H9 (cell line): Measurements from ENCODE around the gene CAMK1. TPM values are rescaled to one million over a fixed set of nuclear protein-coding genes. Genes with fewer than 3 reads are reported as not detected.

Experiments used
- DNase-seq: peaks from one replicate; pipeline ENCODE4 v3.0.0-alpha.2; 2017
- H2AFZ ChIP-seq: one replicate; pipeline ENCODE4 v1.6.1; 2013; ENCODE audit warnings: mild to moderate bottlenecking, low read length, control low read depth, moderate library complexity
- H2AK5ac ChIP-seq: 2 replicates; pipeline ENCODE4 v1.6.1; 2013; ENCODE audit warnings: low read length, control low read depth, mixed read lengths; ENCODE audit not compliant: insufficient read length
- H2BK120ac ChIP-seq: one replicate; pipeline ENCODE4 v1.6.1; 2013; ENCODE audit warnings: low read depth, mild to moderate bottlenecking, low read length, control low read depth, inconsistent platforms; ENCODE audit not compliant: poor library complexity, severe bottlenecking
- H2BK12ac ChIP-seq: 2 replicates; pipeline ENCODE4 v1.6.1; 2013; ENCODE audit warnings: low read length, control low read depth, mixed read lengths, low read depth; ENCODE audit not compliant: insufficient read length
- H2BK15ac ChIP-seq: 2 replicates; pipeline ENCODE4 v1.6.1; 2013; ENCODE audit warnings: low read depth, low read length, control low read depth
- H2BK20ac ChIP-seq: one replicate; pipeline ENCODE4 v1.6.1; 2013; ENCODE audit warnings: low read depth, mild to moderate bottlenecking, low read length, control low read depth, inconsistent platforms; ENCODE audit not compliant: poor library complexity, severe bottlenecking
- H2BK5ac ChIP-seq: 2 replicates; pipeline ENCODE4 v1.6.1; 2013; ENCODE audit warnings: low read length, control low read depth, mixed read lengths; ENCODE audit not compliant: insufficient read length
- H3K14ac ChIP-seq: 2 replicates; pipeline ENCODE4 v1.6.1; 2013; ENCODE audit warnings: low read length, control low read depth; ENCODE audit not compliant: insufficient read depth
- H3K18ac ChIP-seq: 2 replicates; pipeline ENCODE4 v1.6.1; 2013; ENCODE audit warnings: low read depth, mild to moderate bottlenecking, mixed read lengths, low read length, control low read depth; ENCODE audit not compliant: insufficient read length
- H3K23ac ChIP-seq: 2 replicates; pipeline ENCODE4 v1.6.1; 2013; ENCODE audit warnings: low read length, control low read depth, mixed read lengths, low read depth; ENCODE audit not compliant: insufficient read length
- H3K23me2 ChIP-seq: 2 replicates; pipeline ENCODE4 v1.6.1; 2013; ENCODE audit warnings: low read depth, mild to moderate bottlenecking, mixed read lengths, low read length, control low read depth; ENCODE audit not compliant: insufficient read length, poor library complexity, severe bottlenecking
- H3K27ac ChIP-seq: 2 replicates; pipeline ENCODE4 v1.5.1; 2013; ENCODE audit warnings: low read length, control low read depth, mixed read lengths, low read depth; ENCODE audit not compliant: insufficient read length
- H3K27me3 ChIP-seq: 2 replicates; pipeline ENCODE4 v1.6.1; 2013; ENCODE audit warnings: low read length, control low read depth, inconsistent platforms; ENCODE audit not compliant: insufficient read depth
- H3K4ac ChIP-seq: 2 replicates; pipeline ENCODE4 v1.6.1; 2013; ENCODE audit warnings: low read depth, mild to moderate bottlenecking, control low read depth, inconsistent platforms, low read length, moderate library complexity
- H3K4me1 ChIP-seq: 2 replicates; pipeline ENCODE4 v1.6.1; 2013; ENCODE audit warnings: low read length, control low read depth, inconsistent platforms; ENCODE audit not compliant: insufficient read depth
- H3K4me2 ChIP-seq: 2 replicates; pipeline ENCODE4 v1.6.1; 2013; ENCODE audit warnings: low read length, control low read depth, mixed read lengths; ENCODE audit not compliant: insufficient read length, insufficient read depth
- H3K56ac ChIP-seq: 2 replicates; pipeline ENCODE4 v1.6.1; 2013; ENCODE audit warnings: low read depth, mild to moderate bottlenecking, mixed read lengths, low read length, control low read depth; ENCODE audit not compliant: insufficient read length
- H3K79me1 ChIP-seq: 2 replicates; pipeline ENCODE4 v1.6.1; 2013; ENCODE audit warnings: low read depth, mild to moderate bottlenecking, moderate library complexity, low read length, control low read depth, inconsistent platforms; ENCODE audit not compliant: insufficient read depth, poor library complexity, severe bottlenecking
- H3K79me2 ChIP-seq: 2 replicates; pipeline ENCODE4 v1.6.1; 2013; ENCODE audit warnings: low read length, control low read depth, inconsistent platforms; ENCODE audit not compliant: insufficient read depth
- H3K9ac ChIP-seq: 2 replicates; pipeline ENCODE4 v1.6.1; 2013; ENCODE audit warnings: low read length, control low read depth, mixed read lengths; ENCODE audit not compliant: insufficient read length; ENCODE audit errors: extremely low read depth
- H3K9me3 ChIP-seq: one replicate; pipeline ENCODE4 v1.6.1; 2013; ENCODE audit warnings: low read depth, low read length, inconsistent platforms; ENCODE audit not compliant: control insufficient read depth
- H3T11ph ChIP-seq: one replicate; pipeline ENCODE4 v1.6.1; 2013; ENCODE audit warnings: mild to moderate bottlenecking, low read length, control low read depth, inconsistent platforms
- H4K20me1 ChIP-seq: one replicate; pipeline ENCODE4 v1.6.1; 2013; ENCODE audit not compliant: control insufficient read depth, insufficient read length, insufficient read depth
- H4K5ac ChIP-seq: 2 replicates; pipeline ENCODE4 v1.6.1; 2013; ENCODE audit warnings: low read depth, mild to moderate bottlenecking, mixed read lengths, low read length, control low read depth; ENCODE audit not compliant: insufficient read length
- H4K8ac ChIP-seq: replicated peaks from 2 replicates; pipeline ENCODE4 v1.6.1; 2013; ENCODE audit warnings: low read length, control low read depth, mixed read lengths, low read depth; ENCODE audit not compliant: insufficient read length
- H4K91ac ChIP-seq: 2 replicates; pipeline ENCODE4 v1.6.1; 2013; ENCODE audit warnings: low read depth, mild to moderate bottlenecking, moderate library complexity, mixed read lengths, low read length, control low read depth; ENCODE audit not compliant: insufficient read length
- H3K27ac Mint-ChIP-seq, 3 experiments: 2 replicates in 2 of 3; 3 replicates in 1 of 3; pipeline ENCODE4 v1.8.0; 2020 to 2021; ENCODE audit warnings: mixed read lengths in 3 of 3, mild to moderate bottlenecking in 1 of 3, moderate library complexity in 1 of 3
- H3K27me3 Mint-ChIP-seq: 2 replicates; pipeline ENCODE4 v1.8.0; 2021; ENCODE audit warnings: low read depth, mild to moderate bottlenecking, moderate library complexity, mixed read lengths
- H3K36me3 Mint-ChIP-seq, 3 experiments: 2 replicates in 2 of 3; 3 replicates in 1 of 3; pipeline ENCODE4 v1.8.0; 2020 to 2021; ENCODE audit warnings: low read depth in 3 of 3, mixed read lengths in 3 of 3; ENCODE audit not compliant: insufficient read depth in 1 of 3
- H3K4me1 Mint-ChIP-seq, 2 experiments: 2 replicates each; pipeline ENCODE4 v1.8.0; 2020; ENCODE audit warnings: mixed read lengths in 2 of 2
- H3K4me3 Mint-ChIP-seq, 2 experiments: 2 replicates in 1 of 2; 3 replicates in 1 of 2; pipeline ENCODE4 v1.8.0; 2020 to 2021; ENCODE audit warnings: mild to moderate bottlenecking in 2 of 2, mixed read lengths in 2 of 2, moderate library complexity in 1 of 2
- H3K9me3 Mint-ChIP-seq, 2 experiments: 2 replicates in 1 of 2; 3 replicates in 1 of 2; pipeline ENCODE4 v1.8.0; 2020; ENCODE audit warnings: mild to moderate bottlenecking in 2 of 2, mixed read lengths in 2 of 2, moderate library complexity in 1 of 2
- CTCF ChIP-seq: fragments of 200-600 bp; sonication (generic); conservative IDR thresholded peaks from 3 replicates; pipeline ENCODE4 v1.8.0; 2021; ENCODE audit warnings: antibody characterized with exemption, mild to moderate bottlenecking
- WGBS: extraction: QIAGEN DNeasy Blood & Tissue Kit; methylation state at CpG from one replicate; pipeline ENCODE4 v1.1.7; 2013; ENCODE audit warnings: missing lambda C conversion rate, low lambda C conversion rate, mixed read lengths; ENCODE audit not compliant: insufficient read length; ENCODE audit errors: extremely low coverage; 5-methylcytosine and 5-hydroxymethylcytosine counted together
- total RNA-seq: library from RNA; stranded (reverse); gene quantifications from 2 replicates; pipeline ENCODE4 v1.2.1, GENCODE V29; 2021

Gene CAMK1
- total RNA-seq, 1 experiment from 2014 or later, result 9.2 TPM

- peaks cover 6% of the 10 kb centered on the region for H3K23me2 ChIP-seq
- H3K27ac Mint-ChIP-seq, result peak overlapping the region in 2 of 3 experiments; percentile 42 to 54; a peak in 3 of 7 replicates
- H3T11ph ChIP-seq, result no peak overlapping the region
- peaks cover 31 to 54% (median 43%) of the 10 kb centered on the region in 3 experiments; a peak in 6 of 7 replicates for H3K36me3 Mint-ChIP-seq
- no peak overlapping the region for H3K4me2 ChIP-seq
- H3K4me1 ChIP-seq, result no peaks in the 10 kb centered on the region
- H2AFZ ChIP-seq, result no peak overlapping the region
- H4K8ac ChIP-seq, result no peak overlapping the region
- no peaks in the 10 kb centered on the region for H3K9me3 Mint-ChIP-seq
- H2BK120ac ChIP-seq, result no peak overlapping the region
- WGBS, result no CpG with 5 or more reads among the region's 11 CpGs
- no peaks in the 10 kb centered on the region for H3K9me3 ChIP-seq
- no peak for TF ChIP-seq CTCF
- no peak overlapping the region for H2BK15ac ChIP-seq
- no peaks in the 10 kb centered on the region for H3K79me1 ChIP-seq
- H3K4me3 Mint-ChIP-seq, result peak overlapping the region; percentile 58 to 94
- peaks cover 5% of the 10 kb centered on the region; the same call in 1 of the 2 replicates for H3K79me2 ChIP-seq
- no peak overlapping the region for H3K14ac ChIP-seq
- H4K5ac ChIP-seq, result no peak overlapping the region
- no peak overlapping the region for H3K23ac ChIP-seq
- no peak overlapping the region for H2BK5ac ChIP-seq
- no peak overlapping the region for H2AK5ac ChIP-seq
- no peaks in the 10 kb centered on the region for H4K20me1 ChIP-seq
- H2BK12ac ChIP-seq, result no peak overlapping the region
- no peak overlapping the region for H4K91ac ChIP-seq
- H3K18ac ChIP-seq, result no peak overlapping the region
- no peak overlapping the region for H3K27ac ChIP-seq
- peaks cover 1% of the 10 kb centered on the region; the same call in 1 of the 2 replicates for H3K27me3 Mint-ChIP-seq
- no peak for DNase-seq
- no peak overlapping the region for H2BK20ac ChIP-seq
- H3K56ac ChIP-seq, result no peak overlapping the region
- H3K4ac ChIP-seq, result no peak overlapping the region
- no peaks in the 10 kb centered on the region; the same call in 1 of the 2 replicates for H3K27me3 ChIP-seq
- no peak overlapping the region for H3K9ac ChIP-seq
- H3K4me1 Mint-ChIP-seq, result peaks cover 10 to 19% of the 10 kb centered on the region in 2 experiments
Measured at GRCh38 chr3:9794400-9794799, 24.7 kb upstream of the CAMK1 start.
